B cell (primary cell): ENCODE results near the gene WNT16.

Source experiments
- CTCF ChIP-seq: fragments of 200-600 bp; IDR thresholded peaks from one replicate; pipeline ENCODE4 v1.8.0; 2022; ENCODE audit warnings: antibody characterized with exemption, mild to moderate bottlenecking
- EZH2 ChIP-seq: IDR thresholded peaks from 2 replicates; pipeline ENCODE4 v1.6.1; 2012; ENCODE audit warnings: borderline replicate concordance, low read depth, mild to moderate bottlenecking, moderate library complexity, low read length; ENCODE audit not compliant: insufficient read depth, poor library complexity, severe bottlenecking

DNA sequence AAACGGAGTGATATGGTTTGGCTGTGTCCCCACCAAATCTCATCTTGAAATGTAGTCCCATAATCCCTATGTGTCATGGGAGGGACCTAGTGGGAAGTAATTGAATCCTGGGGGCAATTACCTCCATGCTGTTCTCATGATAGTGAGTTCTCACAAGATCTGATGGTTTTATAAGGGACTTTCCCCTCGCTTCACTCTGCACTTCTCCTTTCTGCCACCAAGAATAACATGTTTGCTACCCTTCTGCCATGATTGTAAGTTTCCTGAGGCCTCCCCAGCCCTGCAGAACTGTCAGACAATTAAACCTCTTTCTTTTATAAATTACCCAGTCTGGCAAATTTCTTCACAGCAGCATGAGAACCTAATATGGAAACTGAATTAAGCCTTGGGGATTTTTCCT is 48.2 kb downstream of the WNT16 start:
- TF ChIP-seq CTCF (no peak), EZH2 (no peak)
